K562 (cell line): Measurements from ENCODE around the gene RCOR3. TPM values are rescaled to one million over a fixed set of nuclear protein-coding genes. Genes with fewer than 3 reads are reported as not detected.

Experiments used
- ATAC-seq: fragments of 200-7000 bp; cut with Tn5 transposase; 3 replicates; pipeline ENCODE4 v1.9.1; 2020; ENCODE audit warnings: moderate library complexity
- BruUV-seq: library from RNA; stranded (reverse); fragments of 400-500 nt; replicated peaks from 2 replicates; lab custom pipeline; 2021; lab: Mats Ljungman, UMichigan
- CTCF ChIA-PET: fragments of 300-600 bp; formaldehyde crosslinking; extraction: SDS; loops from one replicate; lab custom pipeline; 2021; ENCODE audit warnings: low intra/inter-chr PET ratio; lab: Yijun Ruan, JAX
- POLR2A ChIA-PET: fragments of 300-600, 350-650 bp; sonication (Branson Sonifier 250); formaldehyde crosslinking; extraction: SDS; loops from one replicate; lab custom pipeline; 2021; ENCODE audit warnings: antibody characterized with exemption, inconsistent platforms; lab: Yijun Ruan, JAX
- DNase-seq, 4 experiments: peaks; one replicate each; pipeline versions ENCODE4 v3.0.0 to v3.0.0-alpha.2; 2011 to 2018; ENCODE audit warnings: low spot score in 3 of 4, mixed read lengths in 3 of 4; ENCODE audit errors: extremely low read depth in 1 of 4
- FAIRE-seq: peaks from 2 replicates; lab custom pipeline; 2011; peaks lifted over from hg19 to GRCh38; lab: Jason Lieb, UNC
- H2AFZ ChIP-seq: 2 replicates; pipeline ENCODE4 v1.6.0; 2011; ENCODE audit warnings: low read depth, low read length, control low read depth, inconsistent platforms
- H3K27ac ChIP-seq: fragments of 200-600 bp; 3 replicates; pipeline ENCODE4 v1.8.0; 2011; ENCODE audit warnings: low read depth, mild to moderate bottlenecking, control low read depth, inconsistent platforms, low read length, moderate library complexity, mixed read lengths; ENCODE audit errors: extremely low read depth
- H3K27me3 ChIP-seq, 2 experiments: fragments of 300-600 bp in 1 of 2; 2 replicates in 1 of 2; 3 replicates in 1 of 2; pipeline versions ENCODE4 v1.6.0 to v1.8.0; 2011; ENCODE audit warnings: inconsistent platforms in 2 of 2, low read length in 2 of 2, mild to moderate bottlenecking in 1 of 2, mixed read lengths in 1 of 2, moderate library complexity in 1 of 2; ENCODE audit not compliant: control insufficient read depth in 2 of 2, insufficient read depth in 2 of 2
- H3K36me3 ChIP-seq: fragments of 300-600 bp; 3 replicates; pipeline ENCODE4 v1.8.0; 2011; ENCODE audit warnings: mild to moderate bottlenecking, low read length, inconsistent platforms; ENCODE audit not compliant: control insufficient read depth, insufficient read depth
- H3K4me1 ChIP-seq, 2 experiments: fragments of 200-600 bp in 1 of 2; replicated peaks in 1 of 2; 2 replicates in 1 of 2; 3 replicates in 1 of 2; pipeline versions ENCODE4 v1.5.1 to v1.8.0; 2011; ENCODE audit warnings: inconsistent platforms in 2 of 2, low read length in 2 of 2, mild to moderate bottlenecking in 1 of 2, mixed read lengths in 1 of 2, moderate library complexity in 1 of 2; ENCODE audit not compliant: control insufficient read depth in 2 of 2, insufficient read depth in 2 of 2
- H3K4me2 ChIP-seq: 2 replicates; pipeline ENCODE4 v1.6.1; 2011; ENCODE audit warnings: low read length, control low read depth, inconsistent platforms, mixed read lengths; ENCODE audit not compliant: insufficient read depth
- H3K4me3 ChIP-seq: fragments of 200-600 bp; sonication (generic), shearing (Covaris generic); 2 replicates; pipeline ENCODE4 v1.5.1; 2016; ENCODE audit warnings: control low read depth, inconsistent platforms
- H3K79me2 ChIP-seq: fragments of 200-600 bp; 3 replicates; pipeline ENCODE4 v1.8.0; 2011; ENCODE audit warnings: low read length, inconsistent platforms; ENCODE audit not compliant: control insufficient read depth, insufficient read depth
- H3K9ac ChIP-seq, 2 experiments: 2 replicates each; pipeline versions ENCODE4 v1.6.0 to v1.6.1; 2011; ENCODE audit warnings: low read depth in 2 of 2, low read length in 2 of 2, control low read depth in 1 of 2, inconsistent platforms in 1 of 2, mild to moderate bottlenecking in 1 of 2, mixed read lengths in 1 of 2; ENCODE audit not compliant: insufficient read depth in 1 of 2
- H3K9me1 ChIP-seq: one replicate; pipeline ENCODE4 v1.6.0; 2011; ENCODE audit warnings: inconsistent platforms, mild to moderate bottlenecking, low read length, moderate library complexity; ENCODE audit not compliant: control insufficient read depth, insufficient read depth
- H3K9me3 ChIP-seq: replicated peaks from 2 replicates; pipeline ENCODE4 v1.5.1; 2011; ENCODE audit warnings: low read depth, low read length, inconsistent platforms; ENCODE audit not compliant: control insufficient read depth, insufficient read depth
- H4K20me1 ChIP-seq: replicated peaks from 2 replicates; pipeline ENCODE4 v1.6.1; 2011; ENCODE audit warnings: low read length, inconsistent platforms, mixed read lengths; ENCODE audit not compliant: control insufficient read depth, insufficient read depth
- C11orf30 ChIP-seq: fragments of 450-650 bp; IDR thresholded peaks from 2 replicates; pipeline ENCODE4 v1.6.1; 2016; ENCODE audit warnings: low read depth, mild to moderate bottlenecking
- CBFA2T3 ChIP-seq: fragments of 450-650 bp; IDR thresholded peaks from 2 replicates; pipeline ENCODE4 v1.6.1; 2017
- EGR1 ChIP-seq: fragments of 450-650 bp; conservative IDR thresholded peaks from 2 replicates; pipeline ENCODE4 v1.6.1; 2017; ENCODE audit warnings: mild to moderate bottlenecking
- NCOR1 ChIP-seq: fragments of 450-650 bp; IDR thresholded peaks from 2 replicates; pipeline ENCODE4 v1.6.1; 2016; ENCODE audit warnings: mild to moderate bottlenecking, moderate library complexity
- NFE2 ChIP-seq: IDR thresholded peaks from 2 replicates; pipeline ENCODE4 v1.6.1; 2014; ENCODE audit warnings: antibody characterized with exemption, low read depth
- SAP30 ChIP-seq: fragments of 200-600 bp; sonication (generic); IDR thresholded peaks from 2 replicates; pipeline ENCODE4 v1.6.1; 2012; ENCODE audit warnings: borderline replicate concordance, low read depth, mild to moderate bottlenecking, moderate library complexity, low read length, control low read depth, inconsistent platforms; ENCODE audit not compliant: insufficient read depth, poor library complexity, severe bottlenecking
- TCFL5 ChIP-seq: fragments of 250-450 bp; sonication (Bioruptor Pico); conservative IDR thresholded peaks from 2 replicates; pipeline ENCODE4 v1.6.1; 2021; ENCODE audit warnings: mild to moderate bottlenecking, moderate library complexity, matching md5 sums
- ZNF24 ChIP-seq: fragments of 450-650 bp; IDR thresholded peaks from 2 replicates; pipeline ENCODE4 v1.6.1; 2016
- ZNF316 ChIP-seq: fragments of 450-650 bp; IDR thresholded peaks from 2 replicates; pipeline ENCODE4 v1.6.1; 2016
- WGBS: fragments of 100-300 bp; shearing (Covaris generic); methylation state at CpG from one replicate; pipeline ENCODE4 v1.1.6; 2016; ENCODE audit warnings: low coverage, mixed read lengths; ENCODE audit not compliant: insufficient coverage; ENCODE audit errors: missing lambda C conversion rate; 5-methylcytosine and 5-hydroxymethylcytosine counted together
- in situ Hi-C: fragments of 300-500 bp; cut with MboI; formaldehyde crosslinking; loops from 4 replicates; pipeline ENCODE4 v1.15.0; 2018; ENCODE audit warnings: inconsistent platforms, mixed read lengths
- intact Hi-C: fragments of 100-400 bp; cut with micrococcal nuclease; formaldehyde crosslinking; loops from 2 replicates; pipeline ENCODE4 v1.14.2; 2022
- polyA plus RNA-seq, 8 experiments: library from polyadenylated mRNA; depleted of rRNA in 4 of 8; stranded (reverse) in 5 of 8; unstranded in 3 of 8; fragments of >200 nt; fragmentation: Nextera tagmentation in 2 of 8; fragmentation: Illumina TruSeq in 1 of 8; extraction: Ambion mirVana in 2 of 8; extraction: Trizol in 1 of 8; gene quantifications; 2 replicates each; pipeline versions ENCODE4 v1.2.1 to v1.2.3, GENCODE V29; 2011 to 2014; ENCODE audit warnings: inconsistent platforms in 1 of 8, missing spikeins in 1 of 8
- total RNA-seq, 7 experiments: library from RNA; depleted of rRNA in 6 of 7; stranded (reverse); fragments of >200 nt in 6 of 7; fragmentation: Illumina TruSeq in 2 of 7; extraction: Trizol in 2 of 7; gene quantifications; 2 replicates each; pipeline versions ENCODE4 v1.2.1 to v1.2.3, GENCODE V29; 2011 to 2021; ENCODE audit warnings: low replicate concordance in 1 of 7
- TF ChIP-seq, protein P1 (sequence below): fragments of 450-650 bp; IDR thresholded peaks from 2 replicates; pipeline ENCODE4 v1.6.1; 2017; ENCODE audit warnings: antibody characterized with exemption, mild to moderate bottlenecking

The RCOR3 gene
- total and polyA plus RNA-seq, 9 of the 15 experiments (the other 6 are each of a cell fraction or from before 2014, with no cell fraction given): 9.7 to 42.7 (median 29.5) TPM

GRCh38 chr1:211355873-211356272 lies 96.7 kb downstream of the RCOR3 start:
- DNase-seq (no peak), FAIRE-seq (no peak), ATAC-seq (peak; percentile 15; the same call in 1 of the 3 replicates)
- ChIA-PET CTCF (no interaction called here), POLR2A (interaction anchor here (1.0 to 2.9 kb wide), 4 partner anchors 10 to 28 kb away, joined by 3 to 14 read pairs (median 4); no protein-coding TSS in a partner anchor)
- Histone ChIP-seq H4K20me1 (no peaks in the 10 kb centered on the region), H3K4me1 (peaks cover 0 to 3% of the 10 kb centered on the region in 2 experiments; a peak in 2 of 5 replicates), H3K36me3 (peaks cover 9% of the 10 kb centered on the region; the same call in 1 of the 3 replicates), H3K27ac (no peak overlapping the region), H3K27me3 (no peaks in the 10 kb centered on the region), H3K9me1 (no peaks in the 10 kb centered on the region), H3K4me2 (no peak overlapping the region), H3K9me3 (0 out of 2 replicates have a peak, but pooled peaks cover 5% of the 10 kb centered on the region), H3K9ac (no peak overlapping the region), H3K4me3 (no peak overlapping the region), H2AFZ (no peak overlapping the region), H3K79me2 (no peaks in the 10 kb centered on the region)
- intact Hi-C loops (no loop called here), in situ Hi-C loops (no loop called here)
- BruUV-seq: no TSS peak
- WGBS: 58% methylated on average over 4 of the region's 4 CpGs
- TF ChIP-seq CBFA2T3 (peak; percentile 38; the same call in 1 of the 2 replicates), TCFL5 (CRISPR knock-in tag) (no peak)

DNA sequence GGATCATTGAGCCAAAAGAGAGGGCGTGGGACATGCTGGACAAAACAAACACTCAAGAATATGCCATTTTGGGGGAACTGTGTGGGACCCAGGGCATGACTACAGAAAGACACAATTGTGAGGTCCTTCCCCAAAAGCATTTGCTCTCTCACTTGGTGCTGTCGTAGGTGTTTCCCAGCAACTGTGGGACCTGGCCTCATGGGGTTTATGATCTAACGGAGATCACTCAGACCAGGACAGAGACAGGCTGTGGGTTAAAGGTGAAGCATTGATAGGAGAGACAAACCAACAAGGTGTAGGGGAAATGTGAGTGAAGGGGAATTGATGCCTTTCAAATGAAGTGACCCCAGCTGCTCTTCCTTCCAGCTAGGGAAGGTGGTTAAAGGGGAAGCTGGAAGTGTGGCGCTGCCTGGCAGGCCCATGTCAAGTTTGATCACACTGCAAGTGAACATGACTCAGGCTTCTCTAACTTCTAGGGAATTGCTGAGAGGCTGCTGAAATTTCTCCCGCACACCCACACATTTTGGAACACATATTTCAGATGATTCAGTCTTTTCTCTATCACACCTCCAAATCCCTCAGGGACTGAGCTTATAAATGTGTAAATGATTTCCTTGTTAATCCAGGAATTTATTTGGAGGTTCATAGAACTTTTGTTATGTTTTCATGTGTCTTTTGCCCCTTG lies 97.7 kb downstream of the RCOR3 start:
- H3K79me2 ChIP-seq: no peaks in the 10 kb centered on the region
- no peaks in the 10 kb centered on the region for H4K20me1 ChIP-seq
- H3K9ac ChIP-seq: no peak overlapping the region
- H3K9me1 ChIP-seq: no peaks in the 10 kb centered on the region
- TF ChIP-seq NCOR1 (no peak), C11orf30 (peak; percentile 22; the same call in 1 of the 2 replicates), SAP30 (no peak), NFE2 (peak; percentile 47), ZNF24 (no peak), ZNF316 (peak; percentile 61; the same call in 1 of the 2 replicates), EGR1 (peak; percentile 83)
- TF ChIP-seq, protein P1, sequence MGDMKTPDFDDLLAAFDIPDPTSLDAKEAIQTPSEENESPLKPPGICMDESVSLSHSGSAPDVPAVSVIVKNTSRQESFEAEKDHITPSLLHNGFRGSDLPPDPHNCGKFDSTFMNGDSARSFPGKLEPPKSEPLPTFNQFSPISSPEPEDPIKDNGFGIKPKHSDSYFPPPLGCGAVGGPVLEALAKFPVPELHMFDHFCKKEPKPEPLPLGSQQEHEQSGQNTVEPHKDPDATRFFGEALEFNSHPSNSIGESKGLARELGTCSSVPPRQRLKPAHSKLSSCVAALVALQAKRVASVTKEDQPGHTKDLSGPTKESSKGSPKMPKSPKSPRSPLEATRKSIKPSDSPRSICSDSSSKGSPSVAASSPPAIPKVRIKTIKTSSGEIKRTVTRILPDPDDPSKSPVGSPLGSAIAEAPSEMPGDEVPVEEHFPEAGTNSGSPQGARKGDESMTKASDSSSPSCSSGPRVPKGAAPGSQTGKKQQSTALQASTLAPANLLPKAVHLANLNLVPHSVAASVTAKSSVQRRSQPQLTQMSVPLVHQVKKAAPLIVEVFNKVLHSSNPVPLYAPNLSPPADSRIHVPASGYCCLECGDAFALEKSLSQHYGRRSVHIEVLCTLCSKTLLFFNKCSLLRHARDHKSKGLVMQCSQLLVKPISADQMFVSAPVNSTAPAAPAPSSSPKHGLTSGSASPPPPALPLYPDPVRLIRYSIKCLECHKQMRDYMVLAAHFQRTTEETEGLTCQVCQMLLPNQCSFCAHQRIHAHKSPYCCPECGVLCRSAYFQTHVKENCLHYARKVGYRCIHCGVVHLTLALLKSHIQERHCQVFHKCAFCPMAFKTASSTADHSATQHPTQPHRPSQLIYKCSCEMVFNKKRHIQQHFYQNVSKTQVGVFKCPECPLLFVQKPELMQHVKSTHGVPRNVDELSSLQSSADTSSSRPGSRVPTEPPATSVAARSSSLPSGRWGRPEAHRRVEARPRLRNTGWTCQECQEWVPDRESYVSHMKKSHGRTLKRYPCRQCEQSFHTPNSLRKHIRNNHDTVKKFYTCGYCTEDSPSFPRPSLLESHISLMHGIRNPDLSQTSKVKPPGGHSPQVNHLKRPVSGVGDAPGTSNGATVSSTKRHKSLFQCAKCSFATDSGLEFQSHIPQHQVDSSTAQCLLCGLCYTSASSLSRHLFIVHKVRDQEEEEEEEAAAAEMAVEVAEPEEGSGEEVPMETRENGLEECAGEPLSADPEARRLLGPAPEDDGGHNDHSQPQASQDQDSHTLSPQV: 0 out of 2 replicates have a peak, but pooled peaks have one; percentile 36
- no peak overlapping the region for H3K27ac ChIP-seq
- WGBS: 56% methylated on average over 5 of the region's 5 CpGs
- CTCF ChIA-PET: no interaction called here
- peaks cover 0 to 4% of the 10 kb centered on the region in 2 experiments; a peak in 2 of 5 replicates for H3K4me1 ChIP-seq
- POLR2A ChIA-PET: interaction anchor here (0.8 to 2.9 kb wide), 5 partner anchors 11 to 31 kb away, joined by 3 to 14 read pairs (median 4); no protein-coding TSS in a partner anchor
- in situ Hi-C loops (no loop called here), intact Hi-C loops (no loop called here)
- peak overlapping the region; percentile 22; the same call in 1 of the 2 replicates for H2AFZ ChIP-seq
- no peak for FAIRE-seq
- no peak overlapping the region for H3K4me3 ChIP-seq
- BruUV-seq: no TSS peak
- peaks cover 9% of the 10 kb centered on the region; the same call in 1 of the 3 replicates for H3K36me3 ChIP-seq
- no peak for DNase-seq
- no peaks in the 10 kb centered on the region for H3K27me3 ChIP-seq
- no peak for ATAC-seq
- no peak overlapping the region for H3K4me2 ChIP-seq
- 0 out of 2 replicates have a peak, but pooled peaks cover 5% of the 10 kb centered on the region for H3K9me3 ChIP-seq
